Peyer's patch (tissue), 4 donors: ENCODE measurements around the gene FRAT1. TPM values are rescaled to one million over a fixed set of nuclear protein-coding genes. Genes with fewer than 3 reads are reported as not detected.

Experiments used
- DNase-seq, 3 donors: peaks; one replicate each; pipeline ENCODE4 v3.0.0-alpha.2; 2017 to 2019
- H3K27ac ChIP-seq, 4 donors: fragments of 200-600 bp; sonication (generic); one replicate each; pipeline ENCODE4 v1.5.1; 2016 to 2019
- H3K27me3 ChIP-seq, 2 donors: fragments of 200-600 bp; sonication (generic); one replicate each; pipeline ENCODE4 v1.5.1; 2019
- H3K36me3 ChIP-seq, 3 donors: fragments of 200-600 bp; sonication (generic); one replicate each; pipeline ENCODE4 v1.5.1; 2016 to 2019
- H3K4me1 ChIP-seq, 4 donors: fragments of 200-600 bp; sonication (generic); one replicate each; pipeline ENCODE4 v1.5.1; 2016 to 2019
- H3K4me3 ChIP-seq, 4 donors: fragments of 200-600 bp; sonication (generic); 1 replicate in 3 of 4; 2 replicates in 1 of 4; pipeline ENCODE4 v1.5.1; 2016 to 2019; ENCODE audit warnings: mild to moderate bottlenecking in 1 of 4
- H3K9me3 ChIP-seq, 4 donors: fragments of 200-600 bp; sonication (generic); one replicate each; pipeline ENCODE4 v1.5.1; 2016 to 2019; ENCODE audit warnings: mild to moderate bottlenecking in 1 of 4
- CTCF ChIP-seq, 6 experiments: fragments of 450-650 bp in 4 of 6; fragments of 200-600 bp in 2 of 6; sonication (generic) in 1 of 6; IDR thresholded peaks; one replicate each; pipeline ENCODE4 v1.5.1; 2017 to 2019; ENCODE audit warnings: antibody characterized with exemption in 6 of 6, mild to moderate bottlenecking in 3 of 6, moderate library complexity in 1 of 6
- POLR2A ChIP-seq, 2 donors: fragments of 450-650 bp; IDR thresholded peaks; one replicate each; pipeline ENCODE4 v1.5.1; 2017; ENCODE audit warnings: antibody characterized with exemption in 2 of 2, mild to moderate bottlenecking in 2 of 2, moderate library complexity in 2 of 2
- total RNA-seq, 4 donors: library from RNA; depleted of rRNA; stranded (reverse); fragments of >200 nt; gene quantifications; one replicate each; pipeline ENCODE4 v1.1.0, GENCODE V29; 2016

Gene FRAT1
- total RNA-seq, 4 donors from 2014 or later = 1.7 to 9.7 (median 6.9) TPM

- Histone ChIP-seq H3K9me3 (no peaks in the 10 kb centered on the region), H3K4me1 (no peaks in the 10 kb centered on the region), H3K36me3 (no peaks in the 10 kb centered on the region), H3K27ac (no peak overlapping the region), H3K4me3 (no peak overlapping the region), H3K27me3 (no peaks in the 10 kb centered on the region)
- TF ChIP-seq CTCF (IDR thresholded peaks at IDR 0.05) (no peak), POLR2A (IDR thresholded peaks at IDR 0.05) (no peak)
- DNase-seq = no peak
Observed at GRCh38 chr10:97302088-97302791, 16.8 kb upstream of the FRAT1 start.

- Histone ChIP-seq H3K27me3 (no peaks in the 10 kb centered on the region), H3K27ac (no peak overlapping the region), H3K9me3 (no peaks in the 10 kb centered on the region), H3K36me3 (no peaks in the 10 kb centered on the region), H3K4me3 (no peak overlapping the region), H3K4me1 (no peaks in the 10 kb centered on the region)
- DNase-seq = no peak
- TF ChIP-seq POLR2A (IDR thresholded peaks at IDR 0.05) = no peak
- no peak for TF ChIP-seq CTCF (IDR thresholded peaks at IDR 0.05)
Observed at GRCh38 chr10:97307441-97307840, 11.6 kb upstream of the FRAT1 start.

GRCh38 chr10:97307866-97308780, 10.9 kb upstream of the FRAT1 start:
- Histone ChIP-seq H3K27me3 (no peaks in the 10 kb centered on the region), H3K36me3 (no peaks in the 10 kb centered on the region), H3K9me3 (no peaks in the 10 kb centered on the region), H3K27ac (no peak overlapping the region), H3K4me3 (no peak overlapping the region), H3K4me1 (no peaks in the 10 kb centered on the region)
- TF ChIP-seq CTCF (IDR thresholded peaks at IDR 0.05) (no peak), POLR2A (IDR thresholded peaks at IDR 0.05) (no peak)
- DNase-seq = no peak

- Histone ChIP-seq H3K4me1 (no peaks in the 10 kb centered on the region), H3K27me3 (no peaks in the 10 kb centered on the region), H3K4me3 (no peak overlapping the region), H3K27ac (no peak overlapping the region), H3K36me3 (no peaks in the 10 kb centered on the region), H3K9me3 (no peaks in the 10 kb centered on the region)
- no peak for DNase-seq
- TF ChIP-seq POLR2A (IDR thresholded peaks at IDR 0.05) (no peak), CTCF (IDR thresholded peaks at IDR 0.05) (no peak)
Observed at GRCh38 chr10:97311111-97311626, 7.9 kb upstream of the FRAT1 start.

GRCh38 chr10:97312897-97313296, 6.2 kb upstream of the FRAT1 start:
- no peak overlapping the region for H3K4me3 ChIP-seq
- no peaks in the 10 kb centered on the region for H3K36me3 ChIP-seq
- H3K4me1 ChIP-seq = no peaks in the 10 kb centered on the region
- TF ChIP-seq CTCF (IDR thresholded peaks at IDR 0.05) (no peak), POLR2A (IDR thresholded peaks at IDR 0.05) (no peak)
- H3K27ac ChIP-seq = no peak overlapping the region
- H3K27me3 ChIP-seq = no peaks in the 10 kb centered on the region
- no peaks in the 10 kb centered on the region for H3K9me3 ChIP-seq
- no peak for DNase-seq
